NCI-H69 (cell line): ENCODE data around the gene AMER3.

Experiments
- DNase-seq: peaks from one replicate; lab custom pipeline; 2025; lab: John Stamatoyannopoulos, UW

AMER3 gene

DNA sequence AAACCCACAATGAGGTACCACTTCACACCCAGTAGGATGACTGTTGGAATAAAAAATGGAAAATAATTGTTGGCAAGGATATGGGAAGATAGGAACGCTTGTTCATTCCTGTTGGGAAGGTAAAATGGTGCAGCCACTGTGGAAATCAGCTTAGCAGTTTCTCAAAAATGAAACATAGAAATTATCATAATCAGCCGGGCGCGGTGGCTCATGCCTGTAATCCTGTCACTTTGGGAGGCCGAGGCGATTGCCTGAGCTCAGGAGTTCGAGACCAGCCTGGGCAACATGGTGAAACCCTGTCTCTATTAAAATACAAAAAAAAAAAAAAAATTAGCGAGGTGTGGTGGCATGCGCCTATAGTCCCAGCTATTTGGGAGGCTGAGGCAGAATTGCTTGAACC, 23.4 kb downstream of the AMER3 start:
- no peak for DNase-seq

- peak; percentile 16 for DNase-seq
Observed at GRCh38 chr2:130785466-130786055, 30.2 kb downstream of the AMER3 start.

DNA sequence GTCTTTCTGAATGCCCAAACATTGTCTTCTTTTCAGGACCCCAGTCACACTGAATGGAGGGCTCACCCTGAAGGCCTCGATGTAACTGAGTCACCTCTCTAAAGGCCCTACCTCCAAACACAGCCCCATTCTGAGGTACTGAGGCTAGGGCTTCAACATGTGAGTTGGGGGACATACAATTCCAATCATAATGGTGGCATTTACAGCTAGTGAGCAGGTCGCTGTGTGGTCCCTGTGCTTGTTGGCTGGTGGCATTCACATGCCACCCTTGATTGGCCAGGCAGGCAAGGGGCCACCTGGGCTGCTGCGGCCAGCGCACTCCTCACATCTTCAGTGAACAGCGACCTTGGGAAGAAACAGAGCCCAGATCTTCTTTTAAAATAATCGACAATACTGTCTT, 30.7 kb downstream of the AMER3 start:
- no peak for DNase-seq

DNA sequence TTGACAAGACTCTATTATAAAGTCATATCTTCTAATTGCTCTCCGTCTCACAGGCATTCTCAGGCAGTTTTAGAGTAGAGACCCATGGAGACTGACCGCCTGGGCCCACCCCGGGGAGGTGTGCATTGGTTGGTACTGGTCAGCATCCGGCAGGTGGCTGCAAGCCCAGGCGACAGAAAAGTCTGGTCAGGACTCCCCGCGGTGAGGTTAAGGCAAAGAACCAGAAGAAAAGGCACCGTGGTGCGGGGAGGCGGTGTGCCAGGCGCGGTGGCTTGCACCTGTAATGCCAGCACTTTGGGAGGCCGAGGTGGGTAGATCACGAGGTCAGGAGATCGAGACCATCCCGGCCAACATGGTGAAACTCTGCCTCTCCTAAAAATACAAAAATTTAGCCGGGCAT, 32.5 kb downstream of the AMER3 start:
- DNase-seq: no peak

GRCh38 chr2:130790312-130790711, 35.0 kb downstream of the AMER3 start:
- DNase-seq: no peak

DNA sequence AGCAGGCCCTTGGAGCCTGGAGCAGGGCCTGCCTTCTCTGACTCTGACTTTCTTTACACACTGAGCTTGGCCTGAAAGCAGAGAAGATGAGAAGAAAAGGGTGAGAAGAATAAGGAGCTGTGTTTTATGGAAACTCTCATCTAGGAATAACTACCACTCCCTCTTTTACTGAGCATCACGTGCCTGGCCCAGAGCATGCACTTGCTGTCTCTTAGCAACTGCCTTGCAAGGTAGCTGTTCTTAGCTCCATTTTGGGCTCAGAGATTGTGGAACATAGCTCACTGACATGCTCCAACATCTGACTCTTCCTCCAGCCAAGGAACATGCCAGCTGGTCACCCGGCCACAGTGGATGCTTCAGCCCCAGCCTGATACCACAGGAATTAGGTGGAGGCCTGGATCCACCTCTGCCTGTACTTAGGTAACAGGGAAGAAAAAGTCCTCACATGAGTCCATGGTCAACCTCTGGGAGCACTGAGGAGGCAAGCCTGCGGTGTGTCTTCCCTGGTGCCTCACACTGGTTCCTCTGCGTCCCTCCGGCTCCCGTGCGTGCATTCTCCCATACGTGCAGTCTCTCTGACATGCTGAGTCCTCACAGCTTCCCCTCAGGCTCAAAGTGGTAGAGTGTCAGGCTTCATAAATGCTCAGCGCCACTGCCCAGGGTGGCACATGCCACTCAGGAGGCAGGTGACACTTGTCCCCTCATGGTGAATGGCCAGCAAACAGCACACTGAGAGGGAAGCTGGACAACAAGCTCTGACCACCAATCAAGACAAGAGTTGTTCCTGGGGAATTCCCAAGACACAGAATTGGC, 35.7 kb downstream of the AMER3 start:
- no peak for DNase-seq

DNA sequence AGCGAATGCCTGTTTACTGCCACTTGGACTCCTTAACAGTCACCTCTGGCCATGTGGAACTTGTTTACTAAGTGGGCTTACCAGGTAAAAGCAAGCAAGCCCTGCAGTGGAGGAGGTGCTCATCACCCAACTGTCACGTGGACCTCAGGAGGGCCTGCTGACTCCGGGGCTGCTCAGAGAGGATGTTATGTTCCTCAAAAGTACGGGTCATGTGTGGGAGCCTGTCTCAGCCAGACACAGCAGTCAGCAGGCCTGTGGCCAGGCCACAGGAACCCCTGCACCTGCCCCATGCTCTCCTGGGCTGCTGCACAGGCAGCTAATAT, 36.2 kb downstream of the AMER3 start:
- DNase-seq: peak; percentile 3

- no peak for DNase-seq
Observed at GRCh38 chr2:130795431-130795830, 40.1 kb downstream of the AMER3 start.

GRCh38 chr2:130796290-130796689, 41.0 kb downstream of the AMER3 start:
- DNase-seq: no peak

DNA sequence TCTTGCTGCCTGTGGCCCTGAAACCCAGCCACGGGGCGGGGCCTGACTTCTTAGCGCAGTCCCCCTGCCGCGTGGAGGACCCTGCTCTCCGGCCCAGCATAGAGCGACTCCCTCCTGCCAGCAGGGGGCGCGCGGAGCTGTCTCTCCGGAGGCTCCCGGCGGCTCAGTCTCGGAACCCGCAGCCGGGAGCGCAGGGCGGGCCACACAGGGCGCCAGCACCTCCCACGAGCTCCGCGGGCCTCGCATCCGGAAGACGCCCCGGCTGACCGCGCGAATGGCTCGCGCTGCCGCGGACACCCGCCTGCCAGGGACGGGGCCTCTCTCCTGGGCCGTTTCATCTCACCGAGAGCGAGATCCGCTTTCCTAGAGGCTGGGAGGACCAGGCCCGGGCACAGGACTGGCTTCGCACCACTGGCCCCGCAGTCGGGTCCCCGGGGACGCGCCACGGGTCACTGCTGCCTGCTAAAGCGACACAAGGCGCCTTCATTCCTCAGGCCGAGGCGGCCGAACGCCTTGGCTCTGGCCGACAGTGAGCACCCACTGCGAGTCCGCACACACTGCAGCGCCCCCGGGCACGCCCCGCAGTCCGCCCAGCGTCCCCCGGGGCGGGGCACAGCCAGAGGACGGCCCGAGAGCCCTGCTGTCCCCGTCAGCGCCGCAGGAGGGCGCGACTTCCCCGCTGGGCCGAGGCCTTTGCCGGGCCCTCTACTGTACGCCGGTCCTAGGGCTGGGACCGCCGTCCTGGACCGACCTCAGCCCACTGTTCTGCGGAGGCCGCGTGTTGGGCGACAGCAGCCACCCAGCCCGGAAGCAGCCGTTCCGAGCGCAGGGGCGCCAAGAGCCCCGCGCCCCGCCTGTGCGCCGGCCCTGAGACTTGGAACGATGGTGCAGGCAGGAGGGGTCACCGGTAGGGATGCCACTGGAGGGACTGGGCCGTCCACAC, 42.4 kb downstream of the AMER3 start:
- DNase-seq: peak; percentile 89

DNA sequence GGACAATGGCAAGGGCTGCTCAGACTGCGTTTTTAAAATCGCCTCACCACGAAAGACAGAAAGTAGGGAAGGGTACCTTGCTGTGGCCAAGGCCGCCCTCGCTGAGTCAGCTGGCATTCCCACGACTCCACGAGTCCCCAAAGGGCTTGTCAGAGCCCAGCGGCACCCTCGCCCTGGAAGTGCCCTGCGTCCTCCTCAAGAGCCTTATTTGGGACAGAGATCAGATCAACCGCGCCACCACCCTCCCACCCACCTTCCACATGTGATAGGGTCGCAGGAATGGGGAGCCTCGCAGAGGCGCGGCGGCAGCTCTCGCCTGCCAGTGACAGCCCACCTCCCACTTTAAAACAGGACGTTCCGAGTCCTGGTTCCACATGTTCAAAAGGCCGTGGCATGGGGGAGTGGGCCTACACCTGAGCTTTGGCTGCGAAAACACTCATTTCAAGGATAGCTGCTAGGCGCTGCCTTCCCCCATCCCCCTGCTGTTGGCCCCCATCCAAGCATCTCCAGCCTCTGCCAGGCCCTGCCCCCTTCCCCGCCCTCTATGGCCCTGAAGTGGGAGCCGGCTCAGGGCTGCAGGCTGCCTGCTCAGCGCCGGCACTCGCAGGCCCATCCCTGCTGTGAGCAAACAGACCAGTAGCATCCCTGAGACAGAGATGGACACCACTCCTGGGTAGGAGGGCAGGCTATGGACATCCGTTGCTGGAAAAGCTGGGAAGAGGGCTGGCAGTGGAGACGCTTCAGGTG, 43.3 kb downstream of the AMER3 start:
- DNase-seq: peak; percentile 85

- DNase-seq: no peak
Observed at GRCh38 chr2:130799295-130799694, 44.0 kb downstream of the AMER3 start.

- no peak for DNase-seq
Observed at GRCh38 chr2:130805613-130806012, 50.3 kb downstream of the AMER3 start.

- peak; percentile 62 for DNase-seq
Observed at GRCh38 chr2:130806370-130806769, 51.0 kb downstream of the AMER3 start.

DNA sequence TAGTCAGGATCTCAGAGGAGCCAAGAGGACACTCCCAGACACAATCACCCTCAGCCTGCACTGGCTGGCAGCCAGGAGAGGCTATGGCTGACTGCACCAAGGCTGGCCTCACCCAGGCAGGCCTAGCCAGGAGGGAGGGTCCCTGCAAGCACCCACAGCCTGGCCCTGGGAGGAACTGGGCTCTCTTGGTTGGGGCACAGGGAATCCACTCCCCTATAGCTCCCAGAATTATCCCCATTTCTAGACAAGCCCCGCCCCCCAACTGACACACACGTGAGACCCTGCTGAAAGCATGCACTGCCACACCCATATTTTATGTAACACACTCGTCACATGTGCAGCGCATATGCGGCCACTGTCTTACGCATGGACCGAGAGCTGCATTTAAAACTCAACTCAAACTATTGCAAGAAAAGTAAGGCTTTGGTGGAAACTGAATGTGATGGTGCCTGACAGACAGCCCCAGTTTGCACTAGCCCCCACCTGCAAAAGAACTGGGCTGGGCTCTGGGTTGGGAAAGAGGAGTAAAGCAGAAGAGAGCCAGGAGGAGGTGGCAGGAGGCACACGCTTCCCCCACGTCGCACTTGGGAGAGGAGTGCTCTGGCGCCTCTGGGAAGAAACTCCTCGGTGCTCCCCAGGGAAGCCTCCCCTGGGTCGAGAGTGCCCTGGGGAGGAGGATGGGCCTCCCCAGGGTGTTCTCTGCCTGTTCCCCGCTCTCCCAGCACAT, 52.5 kb downstream of the AMER3 start:
- peak; percentile 78 for DNase-seq

GRCh38 chr2:130808482-130809268, 53.3 kb downstream of the AMER3 start:
- no peak for DNase-seq

DNA sequence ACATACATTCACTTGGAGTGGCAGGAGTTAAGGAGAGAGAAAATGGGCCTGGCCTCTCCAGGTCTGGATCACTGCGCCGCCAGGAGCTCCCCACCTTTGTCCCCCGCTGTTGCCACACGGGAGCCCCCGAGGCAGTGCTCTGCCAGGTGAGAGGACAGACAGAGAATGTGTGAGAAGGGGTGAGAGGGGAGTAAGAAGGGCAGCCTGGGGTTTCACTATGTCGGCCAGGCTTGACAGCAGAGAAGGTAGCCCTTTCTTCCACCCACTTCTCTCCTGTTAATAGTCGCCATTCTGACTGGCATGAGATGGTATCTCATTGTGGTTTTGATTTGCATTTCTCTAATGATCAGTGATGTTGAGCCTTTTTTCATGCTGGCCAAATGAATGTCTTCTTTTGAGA, 55.1 kb downstream of the AMER3 start:
- no peak for DNase-seq

DNA sequence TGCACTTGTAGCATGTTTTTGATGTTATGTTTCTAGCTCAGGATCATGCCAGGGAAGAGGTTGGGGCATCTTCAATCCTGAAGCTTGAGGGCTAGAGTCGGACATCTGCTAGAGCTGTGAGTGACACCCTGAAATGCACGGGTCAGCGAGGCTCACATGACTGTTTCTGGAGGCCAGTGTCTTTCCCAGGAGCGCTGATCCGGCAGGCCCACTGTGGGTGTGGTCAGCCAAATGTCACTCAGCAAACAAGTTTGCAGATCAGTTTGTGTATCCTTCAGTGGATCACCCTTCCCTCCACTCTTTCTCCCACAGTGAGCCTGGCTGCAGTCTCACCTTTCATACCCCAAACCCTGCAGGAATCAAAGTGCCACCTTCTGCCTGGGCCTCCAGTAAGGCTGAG, 58.4 kb downstream of the AMER3 start:
- no peak for DNase-seq

- no peak for DNase-seq
Observed at GRCh38 chr2:130814931-130815680, 59.8 kb downstream of the AMER3 start.
